WERI-Rb-1 (cell line): ENCODE measurements around the gene TECPR2.

Experiments used
- DNase-seq: peaks from one replicate; pipeline ENCODE4 v3.0.0-alpha.2; 2020
- H3K27ac ChIP-seq: fragments of 250-450 bp; sonication (Bioruptor Pico); 2 replicates; pipeline ENCODE4 v1.5.1; 2020; ENCODE audit warnings: mild to moderate bottlenecking, moderate library complexity
- H3K27me3 ChIP-seq: fragments of 250-450 bp; sonication (Bioruptor Pico); 2 replicates; pipeline ENCODE4 v1.5.1; 2021; ENCODE audit warnings: mild to moderate bottlenecking, low read depth, moderate library complexity; ENCODE audit not compliant: insufficient read depth, severe bottlenecking
- H3K36me3 ChIP-seq: fragments of 250-450 bp; sonication (Bioruptor Pico); 2 replicates; pipeline ENCODE4 v1.5.1; 2020; ENCODE audit warnings: mild to moderate bottlenecking, moderate library complexity
- H3K4me3 ChIP-seq: 2 replicates; pipeline ENCODE4 v1.5.1; 2011; ENCODE audit warnings: low read depth, mild to moderate bottlenecking, control low read depth, low read length
- H3K9me3 ChIP-seq: fragments of 250-450 bp; sonication (Bioruptor Pico); 2 replicates; pipeline ENCODE4 v1.5.1; 2021; ENCODE audit warnings: mild to moderate bottlenecking, moderate library complexity; ENCODE audit not compliant: severe bottlenecking
- CTCF ChIP-seq: IDR thresholded peaks from 2 replicates; pipeline ENCODE4 v1.5.1; 2011; ENCODE audit warnings: low read depth, mild to moderate bottlenecking, control low read depth, inconsistent platforms, low read length

TECPR2 gene

GRCh38 chr14:102426796-102427195 is 64.1 kb downstream of the TECPR2 start:
- no peaks in the 10 kb centered on the region for H3K36me3 ChIP-seq
- no peak overlapping the region for H3K4me3 ChIP-seq
- DNase-seq: no peak
- TF ChIP-seq CTCF: no peak
- H3K27ac ChIP-seq: no peak overlapping the region
- H3K9me3 ChIP-seq: no peaks in the 10 kb centered on the region
- no peaks in the 10 kb centered on the region for H3K27me3 ChIP-seq

- Histone ChIP-seq H3K27ac (no peak overlapping the region), H3K9me3 (no peaks in the 10 kb centered on the region), H3K27me3 (no peaks in the 10 kb centered on the region), H3K36me3 (no peaks in the 10 kb centered on the region), H3K4me3 (no peak overlapping the region)
- no peak for DNase-seq
- no peak for TF ChIP-seq CTCF
Measured at GRCh38 chr14:102427642-102428041, 64.9 kb downstream of the TECPR2 start.

GRCh38 chr14:102430212-102430908 is 67.6 kb downstream of the TECPR2 start:
- TF ChIP-seq CTCF: no peak
- no peak overlapping the region for H3K27ac ChIP-seq
- H3K4me3 ChIP-seq: no peak overlapping the region
- no peak for DNase-seq
- no peaks in the 10 kb centered on the region for H3K9me3 ChIP-seq
- no peaks in the 10 kb centered on the region for H3K36me3 ChIP-seq
- H3K27me3 ChIP-seq: no peaks in the 10 kb centered on the region

- TF ChIP-seq CTCF: no peak
- no peaks in the 10 kb centered on the region for H3K27me3 ChIP-seq
Measured at GRCh38 chr14:102431751-102432150, 69.0 kb downstream of the TECPR2 start.

GRCh38 chr14:102434647-102435175 is 72.0 kb downstream of the TECPR2 start:
- no peak for DNase-seq
- Histone ChIP-seq H3K4me3 (no peak overlapping the region), H3K36me3 (no peaks in the 10 kb centered on the region; the same call in 1 of the 2 replicates), H3K27ac (no peak overlapping the region), H3K27me3 (no peaks in the 10 kb centered on the region), H3K9me3 (no peaks in the 10 kb centered on the region)
- TF ChIP-seq CTCF: no peak

More at GRCh38 chr14:102431751-102432150, 69.0 kb downstream of the TECPR2 start:
- Histone ChIP-seq H3K4me3 (no peak overlapping the region), H3K27ac (no peak overlapping the region), H3K9me3 (no peaks in the 10 kb centered on the region), H3K36me3 (no peaks in the 10 kb centered on the region)
- DNase-seq: no peak
